HCT116 (cell line): ENCODE measurements around the gene HDAC10. TPM values are rescaled to one million over a fixed set of nuclear protein-coding genes. Genes with fewer than 3 reads are reported as not detected.

Experiments
- ATAC-seq: fragments of 200-7000 bp; cut with Tn5 transposase; 2 replicates; pipeline ENCODE4 v1.9.1; 2020; ENCODE audit warnings: mild to moderate bottlenecking, moderate library complexity
- BruUV-seq: library from RNA; stranded (reverse); fragments of 400-500 nt; replicated peaks from 2 replicates; lab custom pipeline; 2021; lab: Mats Ljungman, UMichigan
- CTCF ChIA-PET: fragments of 300-600 bp; sonication (Branson Sonifier 250); formaldehyde crosslinking; loops from one replicate; lab custom pipeline; 2021; ENCODE audit warnings: antibody characterized with exemption; lab: Charles Lee
- POLR2A ChIA-PET: fragments of 300-600, 350-600 bp; sonication (Branson Sonifier 250); formaldehyde crosslinking; loops from one replicate; lab custom pipeline; 2021; ENCODE audit warnings: antibody characterized with exemption; lab: Charles Lee
- RAD21 ChIA-PET, 2 experiments: fragments of 300-600 bp; sonication (Branson Sonifier 250); formaldehyde crosslinking; loops; one replicate each; lab custom pipeline; 2023; ENCODE audit warnings: low total read pairs in 2 of 2; ENCODE audit not compliant: uncharacterized antibody in 2 of 2, unreplicated experiment in 2 of 2, low non-redundant PET in 1 of 2; lab: Charles Lee
- DNase-seq: peaks from one replicate; pipeline ENCODE4 v3.0.0-alpha.2; 2010; ENCODE audit warnings: low read depth, low spot score
- H2AFZ ChIP-seq: fragments of 200-600 bp; shearing (Covaris generic), sonication (generic); 2 replicates; pipeline ENCODE4 v1.6.1; 2017; ENCODE audit warnings: low read depth, mixed run types, mixed read lengths, antibody characterized with exemption, low read length; ENCODE audit not compliant: poor library complexity, severe bottlenecking
- H3K27ac ChIP-seq: 2 replicates; pipeline ENCODE4 v1.5.1; 2012; ENCODE audit warnings: low read depth, low read length
- H3K27me3 ChIP-seq: fragments of 200-600 bp; sonication (generic); 2 replicates; pipeline ENCODE4 v1.6.1; 2016; ENCODE audit warnings: mixed run types, low read length, mixed read lengths; ENCODE audit not compliant: insufficient read depth
- H3K36me3 ChIP-seq, 2 experiments: fragments of 200-500 bp in 1 of 2; fragments of 200-600 bp in 1 of 2; sonication (Bioruptor generic) in 1 of 2; sonication (generic) in 1 of 2; 2 replicates each; pipeline versions ENCODE4 v1.5.1 to v1.6.1; 2014 to 2016; ENCODE audit warnings: low read length in 2 of 2, inconsistent platforms in 1 of 2, mixed read lengths in 1 of 2, mixed run types in 1 of 2; ENCODE audit not compliant: insufficient read depth in 2 of 2, control insufficient read depth in 1 of 2
- H3K4me1 ChIP-seq, 2 experiments: fragments of 200-600 bp in 1 of 2; sonication (generic) in 1 of 2; 2 replicates each; pipeline versions ENCODE4 v1.5.1 to v1.6.1; 2012 to 2017; ENCODE audit warnings: low read length in 2 of 2, inconsistent platforms in 1 of 2, mild to moderate bottlenecking in 1 of 2, mixed read lengths in 1 of 2, mixed run types in 1 of 2, moderate library complexity in 1 of 2; ENCODE audit not compliant: insufficient read depth in 2 of 2, control insufficient read depth in 1 of 2
- H3K4me2 ChIP-seq: fragments of 200-600 bp; sonication (generic); 2 replicates; pipeline ENCODE4 v1.6.1; 2017; ENCODE audit warnings: mixed run types, low read length, mixed read lengths
- H3K4me3 ChIP-seq, 2 experiments: fragments of 200-600 bp in 1 of 2; sonication (generic) in 1 of 2; replicated peaks in 1 of 2; 2 replicates each; pipeline ENCODE4 v1.5.1; 2011 to 2016; ENCODE audit warnings: low read length in 2 of 2, control low read depth in 1 of 2, low read depth in 1 of 2, mild to moderate bottlenecking in 1 of 2, mixed read lengths in 1 of 2, mixed run types in 1 of 2
- H3K79me2 ChIP-seq: fragments of 200-600 bp; sonication (generic); 2 replicates; pipeline ENCODE4 v1.6.1; 2017; ENCODE audit warnings: mild to moderate bottlenecking, mixed run types, low read length, moderate library complexity, mixed read lengths; ENCODE audit not compliant: insufficient read depth
- H3K9ac ChIP-seq: fragments of 200-600 bp; sonication (generic); 2 replicates; pipeline ENCODE4 v1.6.1; 2016; ENCODE audit warnings: low read length, mixed read lengths
- H3K9me2 ChIP-seq: fragments of 200-600 bp; sonication (generic), shearing (Covaris generic); 2 replicates; pipeline ENCODE4 v1.6.1; 2017; ENCODE audit warnings: mixed run types, mild to moderate bottlenecking, moderate library complexity; ENCODE audit not compliant: insufficient read depth
- H3K9me3 ChIP-seq, 2 experiments: fragments of 200-500 bp in 1 of 2; fragments of 200-600 bp in 1 of 2; sonication (Bioruptor generic) in 1 of 2; sonication (generic) in 1 of 2; 2 replicates each; pipeline ENCODE4 v1.6.1; 2014 to 2017; ENCODE audit warnings: low read length in 2 of 2, mixed read lengths in 2 of 2, inconsistent platforms in 1 of 2, low read depth in 1 of 2, mild to moderate bottlenecking in 1 of 2, mixed run types in 1 of 2, moderate library complexity in 1 of 2; ENCODE audit not compliant: control insufficient read depth in 1 of 2, insufficient read depth in 1 of 2
- H4K20me1 ChIP-seq: fragments of 200-600 bp; sonication (generic), shearing (Covaris generic); 2 replicates; pipeline ENCODE4 v1.6.1; 2017; ENCODE audit warnings: mixed run types, mild to moderate bottlenecking, moderate library complexity; ENCODE audit not compliant: insufficient read depth
- JUND ChIP-seq: IDR thresholded peaks from 2 replicates; pipeline ENCODE4 v1.6.1; 2012
- ZFX ChIP-seq: fragments of 450-650 bp; IDR thresholded peaks from 2 replicates; pipeline ENCODE4 v1.6.1; 2017
- intact Hi-C: fragments of 100-400 bp; cut with micrococcal nuclease; formaldehyde crosslinking; loops from 2 replicates; pipeline ENCODE4 v1.10.0; 2022
- total RNA-seq: library from RNA; stranded (reverse); gene quantifications from one replicate; pipeline ENCODE4 v1.2.1, GENCODE V29; 2021; ENCODE audit not compliant: unreplicated experiment
- TF ChIP-seq, protein P1 (sequence below): IDR thresholded peaks from 2 replicates; pipeline ENCODE4 v1.6.1; 2012; ENCODE audit warnings: low read depth

HDAC10 gene
- total RNA-seq, 1 experiment from 2014 or later = 67.5 TPM

DNA sequence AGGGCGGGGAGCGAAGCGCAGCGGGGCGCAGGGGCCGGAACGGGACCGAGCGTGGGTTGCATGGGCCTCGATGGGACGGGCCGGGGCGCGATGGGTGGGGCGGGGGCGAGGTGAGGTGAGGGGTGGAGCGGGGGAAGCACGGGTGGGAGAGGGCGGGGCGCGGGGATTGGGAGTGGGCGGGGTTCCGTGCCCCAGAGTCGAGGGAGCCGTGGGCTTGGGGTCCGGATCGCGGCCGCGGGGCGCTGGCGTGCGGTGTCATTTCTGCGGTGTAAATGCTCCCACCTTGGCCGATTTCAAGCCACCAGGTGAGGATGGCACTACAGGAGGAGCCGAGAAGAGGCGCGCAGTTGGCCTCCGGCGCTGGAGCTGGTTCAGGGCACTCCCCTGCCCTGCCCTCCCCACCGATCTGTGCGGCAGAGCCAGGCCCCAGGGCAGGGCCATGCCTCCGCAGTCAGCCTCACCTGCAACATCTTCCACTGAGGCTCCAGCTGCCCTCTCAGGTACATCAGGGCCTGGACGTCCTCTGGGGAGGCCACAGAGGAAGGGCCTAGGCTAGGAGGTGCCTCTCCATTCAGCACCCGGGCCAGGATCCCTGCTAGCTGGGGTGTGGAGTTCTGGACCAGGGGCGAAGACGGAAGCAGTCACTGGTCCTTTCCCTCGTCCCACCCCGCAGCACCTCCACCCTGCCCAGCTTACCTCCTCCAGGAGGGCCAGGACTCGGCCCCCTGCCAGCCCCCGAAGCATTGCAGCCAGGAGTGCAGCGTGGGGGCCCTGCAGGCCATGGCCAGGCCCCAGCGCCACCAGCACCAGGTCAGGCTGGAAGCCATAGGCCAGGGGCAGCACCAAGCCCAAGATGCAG is 5.6 kb downstream of the HDAC10 start:
- Histone ChIP-seq H3K27me3 (no peaks in the 10 kb centered on the region), H3K36me3 (peaks cover 0 to 18% of the 10 kb centered on the region in 2 experiments; a peak in 1 of 4 replicates), H3K4me2 (peak overlapping the region; percentile 92), H4K20me1 (no peaks in the 10 kb centered on the region), H3K27ac (peak overlapping the region; percentile 81), H3K9me3 (no peaks in the 10 kb centered on the region), H3K4me3 (peak overlapping the region; percentile 93 to 95), H3K9me2 (no peaks in the 10 kb centered on the region), H2AFZ (no peak overlapping the region), H3K9ac (peak overlapping the region; percentile 92), H3K4me1 (peaks cover 30 to 68% of the 10 kb centered on the region in 2 experiments), H3K79me2 (peaks cover 82% of the 10 kb centered on the region)
- ChIA-PET CTCF (no interaction called here), POLR2A (no interaction called here), RAD21 (no interaction called here)
- ATAC-seq (peak; percentile 45), DNase-seq (no peak)
- BruUV-seq = TSS peak; percentile 58
- intact Hi-C loops = no loop called here
- peak; percentile 7; the same call in 1 of the 2 replicates for TF ChIP-seq JUND
- TF ChIP-seq, protein P1, sequence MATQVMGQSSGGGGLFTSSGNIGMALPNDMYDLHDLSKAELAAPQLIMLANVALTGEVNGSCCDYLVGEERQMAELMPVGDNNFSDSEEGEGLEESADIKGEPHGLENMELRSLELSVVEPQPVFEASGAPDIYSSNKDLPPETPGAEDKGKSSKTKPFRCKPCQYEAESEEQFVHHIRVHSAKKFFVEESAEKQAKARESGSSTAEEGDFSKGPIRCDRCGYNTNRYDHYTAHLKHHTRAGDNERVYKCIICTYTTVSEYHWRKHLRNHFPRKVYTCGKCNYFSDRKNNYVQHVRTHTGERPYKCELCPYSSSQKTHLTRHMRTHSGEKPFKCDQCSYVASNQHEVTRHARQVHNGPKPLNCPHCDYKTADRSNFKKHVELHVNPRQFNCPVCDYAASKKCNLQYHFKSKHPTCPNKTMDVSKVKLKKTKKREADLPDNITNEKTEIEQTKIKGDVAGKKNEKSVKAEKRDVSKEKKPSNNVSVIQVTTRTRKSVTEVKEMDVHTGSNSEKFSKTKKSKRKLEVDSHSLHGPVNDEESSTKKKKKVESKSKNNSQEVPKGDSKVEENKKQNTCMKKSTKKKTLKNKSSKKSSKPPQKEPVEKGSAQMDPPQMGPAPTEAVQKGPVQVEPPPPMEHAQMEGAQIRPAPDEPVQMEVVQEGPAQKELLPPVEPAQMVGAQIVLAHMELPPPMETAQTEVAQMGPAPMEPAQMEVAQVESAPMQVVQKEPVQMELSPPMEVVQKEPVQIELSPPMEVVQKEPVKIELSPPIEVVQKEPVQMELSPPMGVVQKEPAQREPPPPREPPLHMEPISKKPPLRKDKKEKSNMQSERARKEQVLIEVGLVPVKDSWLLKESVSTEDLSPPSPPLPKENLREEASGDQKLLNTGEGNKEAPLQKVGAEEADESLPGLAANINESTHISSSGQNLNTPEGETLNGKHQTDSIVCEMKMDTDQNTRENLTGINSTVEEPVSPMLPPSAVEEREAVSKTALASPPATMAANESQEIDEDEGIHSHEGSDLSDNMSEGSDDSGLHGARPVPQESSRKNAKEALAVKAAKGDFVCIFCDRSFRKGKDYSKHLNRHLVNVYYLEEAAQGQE = no peak
- TF ChIP-seq ZFX = peak; percentile 6; the same call in 1 of the 2 replicates
